Stomach (tissue), 9 donors: ENCODE results near the gene CST3. TPM values are rescaled to one million over a fixed set of nuclear protein-coding genes. Genes with fewer than 3 reads are reported as not detected.

Source experiments
- DNase-seq, 2 donors: peaks; one replicate each; pipeline versions ENCODE4 v3.0.0 to v3.0.0-alpha.2; 2013 to 2019
- H3K27ac ChIP-seq, 5 donors: fragments of 200-600 bp in 4 of 5; sonication (generic) in 4 of 5; one replicate each; pipeline ENCODE4 v1.5.1; 2013 to 2019; ENCODE audit warnings: mild to moderate bottlenecking in 1 of 5, moderate library complexity in 1 of 5
- H3K27me3 ChIP-seq, 3 donors: fragments of 200-600 bp; sonication (generic); one replicate each; pipeline ENCODE4 v1.5.1; 2017 to 2019; ENCODE audit warnings: mixed run types in 1 of 3
- H3K36me3 ChIP-seq, 4 donors: fragments of 200-600 bp; sonication (generic); 1 replicate in 3 of 4; 2 replicates in 1 of 4; pipeline ENCODE4 v1.5.1; 2016 to 2019
- H3K4me1 ChIP-seq, 4 donors: fragments of 200-600 bp; sonication (generic); one replicate each; pipeline ENCODE4 v1.5.1; 2016 to 2019
- H3K4me3 ChIP-seq, 4 donors: fragments of 200-600 bp; sonication (generic) in 3 of 4; one replicate each; pipeline ENCODE4 v1.5.1; 2016 to 2019; ENCODE audit warnings: mild to moderate bottlenecking in 1 of 4
- H3K9me3 ChIP-seq, 4 donors: fragments of 200-600 bp; sonication (generic); one replicate each; pipeline ENCODE4 v1.5.1; 2016 to 2019
- EP300 ChIP-seq: sonication (generic); formaldehyde crosslinking; IDR thresholded peaks from one replicate; pipeline ENCODE4 v1.6.1; 2017; ENCODE audit warnings: antibody characterized with exemption
- POLR2A ChIP-seq, 4 donors: fragments of 450-650 bp; IDR thresholded peaks; one replicate each; pipeline ENCODE4 v1.6.1; 2016; ENCODE audit warnings: antibody characterized with exemption in 4 of 4, control low read depth in 2 of 4, mild to moderate bottlenecking in 1 of 4, moderate library complexity in 1 of 4
- POLR2AphosphoS5 ChIP-seq, 3 donors: sonication (generic); formaldehyde crosslinking; IDR thresholded peaks; one replicate each; pipeline ENCODE4 v1.6.1; 2016; ENCODE audit warnings: antibody characterized with exemption in 3 of 3
- WGBS, 5 donors: extraction: QIAGEN DNeasy Blood & Tissue Kit in 3 of 5; methylation state at CpG; one replicate each; pipeline versions ENCODE4 v1.1.5 to v1.1.7; 2013 to 2018; 5-methylcytosine and 5-hydroxymethylcytosine counted together
- intact Hi-C: fragments of 100-400 bp; cut with DNase I; formaldehyde crosslinking; loops from one replicate; pipeline ENCODE4 v1.15.1; 2023; ENCODE audit warnings: low total_unique reads
- polyA plus RNA-seq, 3 donors: library from polyadenylated mRNA; stranded (reverse); fragments of 200-250 nt; gene quantifications; one replicate each; pipeline ENCODE4 v1.2.3, GENCODE V29; 2013
- total RNA-seq, 5 donors: library from RNA; depleted of rRNA; stranded (reverse); fragments of >200 nt; gene quantifications; one replicate each; pipeline versions ENCODE4 v1.1.0 to v1.2.3, GENCODE V29; 2014 to 2016
- TF ChIP-seq, protein P1 (sequence below), 7 experiments: fragments of 450-650 bp in 4 of 7; fragments of 200-600 bp in 3 of 7; sonication (generic) in 3 of 7; IDR thresholded peaks; one replicate each; pipeline ENCODE4 v1.5.1; 2016 to 2019; ENCODE audit warnings: antibody characterized with exemption in 7 of 7, control low read depth in 2 of 7, mild to moderate bottlenecking in 1 of 7
- donor health status: healthy with polysubstance abuse.
- donor health status: Bipolar disorder and iron deficiency.
- donor health status: healthy.

The CST3 gene
- total and polyA plus RNA-seq, 8 donors = 231 to 2,024 (median 578) TPM

GRCh38 chr20:23653400-23653938 is 15.7 kb upstream of the CST3 start:
- DNase-seq = no peak
- TF ChIP-seq EP300 = no peak
- TF ChIP-seq POLR2AphosphoS5 (IDR thresholded peaks at IDR 0.05) = no peak
- TF ChIP-seq, protein P1, sequence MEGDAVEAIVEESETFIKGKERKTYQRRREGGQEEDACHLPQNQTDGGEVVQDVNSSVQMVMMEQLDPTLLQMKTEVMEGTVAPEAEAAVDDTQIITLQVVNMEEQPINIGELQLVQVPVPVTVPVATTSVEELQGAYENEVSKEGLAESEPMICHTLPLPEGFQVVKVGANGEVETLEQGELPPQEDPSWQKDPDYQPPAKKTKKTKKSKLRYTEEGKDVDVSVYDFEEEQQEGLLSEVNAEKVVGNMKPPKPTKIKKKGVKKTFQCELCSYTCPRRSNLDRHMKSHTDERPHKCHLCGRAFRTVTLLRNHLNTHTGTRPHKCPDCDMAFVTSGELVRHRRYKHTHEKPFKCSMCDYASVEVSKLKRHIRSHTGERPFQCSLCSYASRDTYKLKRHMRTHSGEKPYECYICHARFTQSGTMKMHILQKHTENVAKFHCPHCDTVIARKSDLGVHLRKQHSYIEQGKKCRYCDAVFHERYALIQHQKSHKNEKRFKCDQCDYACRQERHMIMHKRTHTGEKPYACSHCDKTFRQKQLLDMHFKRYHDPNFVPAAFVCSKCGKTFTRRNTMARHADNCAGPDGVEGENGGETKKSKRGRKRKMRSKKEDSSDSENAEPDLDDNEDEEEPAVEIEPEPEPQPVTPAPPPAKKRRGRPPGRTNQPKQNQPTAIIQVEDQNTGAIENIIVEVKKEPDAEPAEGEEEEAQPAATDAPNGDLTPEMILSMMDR (IDR thresholded peaks at IDR 0.05) = no peak
- TF ChIP-seq POLR2A (IDR thresholded peaks at IDR 0.05) = no peak
- Histone ChIP-seq H3K4me3 (no peak overlapping the region), H3K27ac (no peak overlapping the region), H3K9me3 (no peaks in the 10 kb centered on the region), H3K27me3 (no peaks in the 10 kb centered on the region), H3K36me3 (no peaks in the 10 kb centered on the region), H3K4me1 (peaks cover 0 to 35% (median 17%) of the 10 kb centered on the region in 4 donors)
- intact Hi-C loops = no loop called here
- 85 to 97% (median 92%) methylated on average over 3 of the region's 3 CpGs for WGBS, 5 donors

GRCh38 chr20:23652926-23653325 is 15.2 kb upstream of the CST3 start:
- WGBS, 5 donors = 47 to 82% (median 76%) methylated on average over 2 of the region's 2 CpGs
- H3K27ac ChIP-seq = no peak overlapping the region
- TF ChIP-seq, protein P1 (IDR thresholded peaks at IDR 0.05) = no peak
- TF ChIP-seq POLR2A (IDR thresholded peaks at IDR 0.05) (no peak), EP300 (no peak), POLR2AphosphoS5 (IDR thresholded peaks at IDR 0.05) (no peak)
- no peaks in the 10 kb centered on the region for H3K9me3 ChIP-seq
- no peak overlapping the region for H3K4me3 ChIP-seq
- no peaks in the 10 kb centered on the region for H3K36me3 ChIP-seq
- H3K27me3 ChIP-seq = no peaks in the 10 kb centered on the region
- DNase-seq = no peak
- intact Hi-C loops = no loop called here
- peaks cover 0 to 35% (median 17%) of the 10 kb centered on the region in 4 donors for H3K4me1 ChIP-seq

- intact Hi-C loops = no loop called here
- Histone ChIP-seq H3K27ac (no peak overlapping the region), H3K4me1 (peaks cover 0 to 35% (median 17%) of the 10 kb centered on the region in 4 donors), H3K4me3 (no peak overlapping the region), H3K9me3 (no peaks in the 10 kb centered on the region), H3K36me3 (no peaks in the 10 kb centered on the region), H3K27me3 (no peaks in the 10 kb centered on the region)
- DNase-seq = no peak
- TF ChIP-seq, protein P1 (IDR thresholded peaks at IDR 0.05) = no peak
Measured at GRCh38 chr20:23652371-23652770, 14.6 kb upstream of the CST3 start.

GRCh38 chr20:23651117-23651516 is 13.4 kb upstream of the CST3 start:
- no peak overlapping the region for H3K27ac ChIP-seq
- H3K9me3 ChIP-seq = no peaks in the 10 kb centered on the region
- 79 to 92% (median 88%) methylated on average over 2 of the region's 2 CpGs for WGBS, 5 donors
- H3K4me3 ChIP-seq = no peak overlapping the region
- intact Hi-C loops = no loop called here
- H3K27me3 ChIP-seq = no peaks in the 10 kb centered on the region
- H3K36me3 ChIP-seq = no peaks in the 10 kb centered on the region
- DNase-seq = no peak
- TF ChIP-seq POLR2A (IDR thresholded peaks at IDR 0.05) = no peak
- peaks cover 0 to 30% (median 16%) of the 10 kb centered on the region in 4 donors for H3K4me1 ChIP-seq

GRCh38 chr20:23649830-23650417 is 12.2 kb upstream of the CST3 start:
- Histone ChIP-seq H3K4me3 (no peak overlapping the region), H3K36me3 (no peaks in the 10 kb centered on the region), H3K27ac (no peak overlapping the region), H3K4me1 (peaks cover 0 to 18% (median 11%) of the 10 kb centered on the region in 4 donors), H3K9me3 (no peaks in the 10 kb centered on the region), H3K27me3 (no peaks in the 10 kb centered on the region)
- DNase-seq = no peak
- WGBS, 5 donors = 70 to 92% (median 84%) methylated on average over 1 of the region's 1 CpG
- TF ChIP-seq POLR2A (IDR thresholded peaks at IDR 0.05) (no peak), EP300 (no peak), POLR2AphosphoS5 (IDR thresholded peaks at IDR 0.05) (no peak)
- TF ChIP-seq, protein P1 (IDR thresholded peaks at IDR 0.05) = no peak
- intact Hi-C loops = no loop called here
